GM12878 (cell line): ENCODE measurements around the gene TMEM238L.

Source experiments
- ATF2 ChIP-seq: IDR thresholded peaks from 2 replicates; pipeline ENCODE4 v1.6.1; 2012; ENCODE audit warnings: low read length, inconsistent platforms
- BHLHE40 ChIP-seq, 2 experiments: fragments of 450-650 bp in 1 of 2; IDR thresholded peaks; 2 replicates each; pipeline ENCODE4 v1.6.1; 2011 to 2017; ENCODE audit warnings: low read depth in 2 of 2, borderline replicate concordance in 1 of 2, improper control_type of control experiment in 1 of 2, low read length in 1 of 2, mild to moderate bottlenecking in 1 of 2
- CEBPB ChIP-seq, 2 experiments: fragments of 150-350 bp in 1 of 2; IDR thresholded peaks; 2 replicates each; pipeline ENCODE4 v1.6.1; 2012 to 2014; ENCODE audit warnings: low read depth in 2 of 2, low read length in 2 of 2, borderline replicate concordance in 1 of 2, inconsistent platforms in 1 of 2
- CREB1 ChIP-seq: IDR thresholded peaks from 2 replicates; pipeline ENCODE4 v1.6.1; 2012; ENCODE audit warnings: low read depth, mild to moderate bottlenecking, inconsistent platforms
- CTCF ChIP-seq, 3 experiments: IDR thresholded peaks in 2 of 3; conservative IDR thresholded peaks in 1 of 3; 2 replicates each; pipeline ENCODE4 v1.5.1; 2011; ENCODE audit warnings: low read depth in 3 of 3, low read length in 3 of 3, mild to moderate bottlenecking in 3 of 3, control low read depth in 2 of 3, moderate library complexity in 2 of 3, inconsistent platforms in 1 of 3, mixed read lengths in 1 of 3; ENCODE audit not compliant: control insufficient read depth in 2 of 3, insufficient read depth in 1 of 3; ENCODE audit errors: extremely low read depth in 1 of 3
- ELK1 ChIP-seq: IDR thresholded peaks from 2 replicates; pipeline ENCODE4 v1.6.1; 2012; ENCODE audit warnings: low read depth, low read length, improper control_type of control experiment
- EP300 ChIP-seq, 2 experiments: fragments of 150-350 bp in 1 of 2; IDR thresholded peaks; 2 replicates each; pipeline ENCODE4 v1.6.1; 2011 to 2012; ENCODE audit warnings: low read depth in 2 of 2, low read length in 2 of 2, borderline replicate concordance in 1 of 2, improper control_type of control experiment in 1 of 2, inconsistent platforms in 1 of 2; ENCODE audit not compliant: control insufficient read depth in 1 of 2
- GABPA ChIP-seq: IDR thresholded peaks from 2 replicates; pipeline ENCODE4 v1.6.1; 2014; ENCODE audit warnings: antibody characterized with exemption, low read depth, mild to moderate bottlenecking, inconsistent platforms
- NR2C2 ChIP-seq: IDR thresholded peaks from 2 replicates; pipeline ENCODE4 v1.6.1; 2011; ENCODE audit warnings: borderline replicate concordance, low read depth; ENCODE audit not compliant: control insufficient read depth, insufficient read length
- POLR2A ChIP-seq: IDR thresholded peaks from 2 replicates; pipeline ENCODE4 v1.6.1; 2011; ENCODE audit warnings: low read depth, mild to moderate bottlenecking, low read length
- RAD21 ChIP-seq: IDR thresholded peaks from 2 replicates; pipeline ENCODE4 v1.6.1; 2011; ENCODE audit warnings: mild to moderate bottlenecking, low read depth, low read length, moderate library complexity; ENCODE audit not compliant: insufficient read depth
- SIX5 ChIP-seq: IDR thresholded peaks from 2 replicates; pipeline ENCODE4 v1.6.1; 2011; ENCODE audit warnings: mild to moderate bottlenecking, low read depth, low read length, moderate library complexity; ENCODE audit not compliant: severe bottlenecking
- SRF ChIP-seq, 2 experiments: IDR thresholded peaks; 2 replicates each; pipeline ENCODE4 v1.6.1; 2011; ENCODE audit warnings: low read depth in 2 of 2, low read length in 2 of 2, mild to moderate bottlenecking in 1 of 2, moderate library complexity in 1 of 2
- TAF1 ChIP-seq: IDR thresholded peaks from 2 replicates; pipeline ENCODE4 v1.6.1; 2011; ENCODE audit warnings: mild to moderate bottlenecking, low read depth, low read length, borderline replicate concordance

GRCh38 chr17:10757067-10757466 lies 46.8 kb downstream of the TMEM238L start:
- TF ChIP-seq RAD21 (no peak), CEBPB (IDR thresholded peaks at IDR 0.05; ENCODE audit: borderline replicate concordance in 1 of 2, low read depth in 2 of 2, low read length in 2 of 2) (no peak), ATF2 (no peak), SIX5 (no peak), NR2C2 (no peak), POLR2A (no peak), EP300 (IDR thresholded peaks at IDR 0.05; ENCODE audit: borderline replicate concordance in 1 of 2, control insufficient read depth in 1 of 2, low read depth in 2 of 2, low read length in 2 of 2) (no peak), CTCF (IDR thresholded peaks at IDR 0.05 in 2 of 3, conservative IDR thresholded peaks at IDR 0.05 in 1 of 3; ENCODE audit: control insufficient read depth in 2 of 3, extremely low read depth in 1 of 3, insufficient read depth in 1 of 3, low read depth in 3 of 3, low read length in 3 of 3) (no peak), BHLHE40 (IDR thresholded peaks at IDR 0.05; ENCODE audit: borderline replicate concordance in 1 of 2, low read depth in 2 of 2, low read length in 1 of 2) (no peak), TAF1 (no peak), CREB1 (no peak), SRF (IDR thresholded peaks at IDR 0.05; ENCODE audit: low read depth in 2 of 2, low read length in 2 of 2) (no peak), GABPA (no peak), ELK1 (no peak)
